ENCODE results near the gene CEL.

- TF ChIP-seq ZNF232 (CRISPR knock-in tag; IDR thresholded peaks at IDR 0.05) (no peak), TEAD4 (CRISPR knock-in tag; IDR thresholded peaks at IDR 0.05) (no peak)
These were observed 50.3 kb downstream of the CEL start for GRCh38 chr9:133111808-133112662.
